GM12878 (cell line): ENCODE data around the gene SON.

Experiments
- CHD1 ChIP-seq: IDR thresholded peaks from 2 replicates; pipeline ENCODE4 v1.6.1; 2012; ENCODE audit warnings: low read depth, low read length, improper control_type of control experiment
- CREB1 ChIP-seq: IDR thresholded peaks from 2 replicates; pipeline ENCODE4 v1.6.1; 2012; ENCODE audit warnings: low read depth, mild to moderate bottlenecking, inconsistent platforms
- JUND ChIP-seq: IDR thresholded peaks from 2 replicates; pipeline ENCODE4 v1.6.1; 2012; ENCODE audit warnings: low read depth, mild to moderate bottlenecking, low read length, improper control_type of control experiment, moderate library complexity
- NR2F1 ChIP-seq: fragments of 450-650 bp; conservative IDR thresholded peaks from 2 replicates; pipeline ENCODE4 v1.6.1; 2017; ENCODE audit warnings: mild to moderate bottlenecking
- POLR2AphosphoS5 ChIP-seq: IDR thresholded peaks from 2 replicates; pipeline ENCODE4 v1.6.1; 2011; ENCODE audit warnings: mild to moderate bottlenecking, low read length, inconsistent platforms
- RB1 ChIP-seq: fragments of 450-650 bp; formaldehyde crosslinking; IDR thresholded peaks from 2 replicates; pipeline ENCODE4 v1.6.1; 2017; ENCODE audit warnings: mild to moderate bottlenecking, borderline replicate concordance
- SIX5 ChIP-seq: IDR thresholded peaks from 2 replicates; pipeline ENCODE4 v1.6.1; 2011; ENCODE audit warnings: mild to moderate bottlenecking, low read depth, low read length, moderate library complexity; ENCODE audit not compliant: severe bottlenecking
- TF ChIP-seq, protein P1 (sequence below): fragments of 450-650 bp; IDR thresholded peaks from 2 replicates; pipeline ENCODE4 v1.6.1; 2018; ENCODE audit warnings: mild to moderate bottlenecking, low read depth, moderate library complexity; ENCODE audit not compliant: partially characterized antibody

GRCh38 chr21:33608559-33608958 lies 65.7 kb downstream of the SON start:
- TF ChIP-seq POLR2AphosphoS5 (no peak), JUND (no peak), CHD1 (no peak), CREB1 (no peak), SIX5 (no peak), RB1 (no peak), NR2F1 (no peak)
- TF ChIP-seq, protein P1, sequence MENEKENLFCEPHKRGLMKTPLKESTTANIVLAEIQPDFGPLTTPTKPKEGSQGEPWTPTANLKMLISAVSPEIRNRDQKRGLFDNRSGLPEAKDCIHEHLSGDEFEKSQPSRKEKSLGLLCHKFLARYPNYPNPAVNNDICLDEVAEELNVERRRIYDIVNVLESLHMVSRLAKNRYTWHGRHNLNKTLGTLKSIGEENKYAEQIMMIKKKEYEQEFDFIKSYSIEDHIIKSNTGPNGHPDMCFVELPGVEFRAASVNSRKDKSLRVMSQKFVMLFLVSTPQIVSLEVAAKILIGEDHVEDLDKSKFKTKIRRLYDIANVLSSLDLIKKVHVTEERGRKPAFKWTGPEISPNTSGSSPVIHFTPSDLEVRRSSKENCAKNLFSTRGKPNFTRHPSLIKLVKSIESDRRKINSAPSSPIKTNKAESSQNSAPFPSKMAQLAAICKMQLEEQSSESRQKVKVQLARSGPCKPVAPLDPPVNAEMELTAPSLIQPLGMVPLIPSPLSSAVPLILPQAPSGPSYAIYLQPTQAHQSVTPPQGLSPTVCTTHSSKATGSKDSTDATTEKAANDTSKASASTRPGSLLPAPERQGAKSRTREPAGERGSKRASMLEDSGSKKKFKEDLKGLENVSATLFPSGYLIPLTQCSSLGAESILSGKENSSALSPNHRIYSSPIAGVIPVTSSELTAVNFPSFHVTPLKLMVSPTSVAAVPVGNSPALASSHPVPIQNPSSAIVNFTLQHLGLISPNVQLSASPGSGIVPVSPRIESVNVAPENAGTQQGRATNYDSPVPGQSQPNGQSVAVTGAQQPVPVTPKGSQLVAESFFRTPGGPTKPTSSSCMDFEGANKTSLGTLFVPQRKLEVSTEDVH: no peak
